Activated naive CD4-positive, alpha-beta T cell treated with anti-CD3 and anti-CD28 coated beads, Interleukin-2, amount 50 U/mL, for 72 hours (primary cell): Measurements from ENCODE around the gene MARCHF3. TPM values are rescaled to one million over a fixed set of nuclear protein-coding genes. Genes with fewer than 3 reads are reported as not detected.
"Not testable (repeated sequence)": the region's sequence is repeated elsewhere in the genome, so short reads cannot be mapped to it uniquely, and the experiment has no call there.

ENCODE experiments used
- ATAC-seq, 2 donors: fragments of 150-1000 bp; cut with Tn5 transposase; 2 replicates each; pipeline ENCODE4 v1.10.0; 2021; ENCODE audit warnings: mild to moderate bottlenecking in 2 of 2, moderate library complexity in 2 of 2
- DNase-seq, 2 donors: peaks; one replicate each; pipeline ENCODE4 v3.0.0; 2021 to 2022; ENCODE audit warnings: low spot score in 2 of 2
- H3K27ac Mint-ChIP-seq, 2 donors: one replicate each; pipeline ENCODE4 v1.8.0; 2022; ENCODE audit warnings: mild to moderate bottlenecking in 2 of 2, mixed read lengths in 2 of 2
- H3K36me3 Mint-ChIP-seq, 2 donors: one replicate each; pipeline ENCODE4 v1.8.0; 2022; ENCODE audit warnings: mixed read lengths in 2 of 2
- H3K9me3 Mint-ChIP-seq, 2 donors: one replicate each; pipeline ENCODE4 v1.8.0; 2022; ENCODE audit warnings: mixed read lengths in 2 of 2
- total RNA-seq, 2 donors: library from RNA; stranded (reverse); gene quantifications; one replicate each; pipeline ENCODE4 v1.2.3, GENCODE V29; 2022

The MARCHF3 gene
- total RNA-seq, 2 donors from 2014 or later = 4.8 to 10.5 TPM

- DNase-seq (no peak), ATAC-seq (no peak)
- no peak overlapping the region for H3K27ac Mint-ChIP-seq
Observed at GRCh38 chr5:126927429-126927828, 102.9 kb downstream of the MARCHF3 start.

GRCh38 chr5:126926187-126926586, 104.2 kb downstream of the MARCHF3 start:
- Mint-ChIP-seq H3K9me3 (no peaks in the 10 kb centered on the region), H3K27ac (no peak overlapping the region), H3K36me3 (no peaks in the 10 kb centered on the region)
- DNase-seq (no peak), ATAC-seq (no peak)

More at GRCh38 chr5:126927429-126927828, 102.9 kb downstream of the MARCHF3 start:
- no peaks in the 10 kb centered on the region for H3K36me3 Mint-ChIP-seq
- no peaks in the 10 kb centered on the region for H3K9me3 Mint-ChIP-seq

DNA sequence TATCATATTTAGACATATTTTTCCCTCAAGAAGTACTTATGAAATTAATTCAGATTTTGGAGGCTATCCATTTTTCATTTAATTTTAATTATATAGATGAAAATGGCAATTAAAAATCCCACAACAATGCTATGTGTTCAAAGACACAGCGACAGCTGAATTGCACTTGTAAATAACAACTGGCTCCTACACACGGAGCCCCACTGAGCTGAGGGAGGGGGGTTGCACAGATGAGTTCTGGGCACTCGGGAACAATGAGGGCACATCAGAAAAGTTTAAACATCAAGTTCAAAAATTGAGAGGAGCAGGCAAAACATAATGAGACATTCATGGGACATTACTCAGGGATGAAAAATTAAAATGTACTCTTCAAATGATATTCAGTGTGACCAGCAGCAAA, 104.9 kb downstream of the MARCHF3 start:
- no peaks in the 10 kb centered on the region for H3K9me3 Mint-ChIP-seq

DNA sequence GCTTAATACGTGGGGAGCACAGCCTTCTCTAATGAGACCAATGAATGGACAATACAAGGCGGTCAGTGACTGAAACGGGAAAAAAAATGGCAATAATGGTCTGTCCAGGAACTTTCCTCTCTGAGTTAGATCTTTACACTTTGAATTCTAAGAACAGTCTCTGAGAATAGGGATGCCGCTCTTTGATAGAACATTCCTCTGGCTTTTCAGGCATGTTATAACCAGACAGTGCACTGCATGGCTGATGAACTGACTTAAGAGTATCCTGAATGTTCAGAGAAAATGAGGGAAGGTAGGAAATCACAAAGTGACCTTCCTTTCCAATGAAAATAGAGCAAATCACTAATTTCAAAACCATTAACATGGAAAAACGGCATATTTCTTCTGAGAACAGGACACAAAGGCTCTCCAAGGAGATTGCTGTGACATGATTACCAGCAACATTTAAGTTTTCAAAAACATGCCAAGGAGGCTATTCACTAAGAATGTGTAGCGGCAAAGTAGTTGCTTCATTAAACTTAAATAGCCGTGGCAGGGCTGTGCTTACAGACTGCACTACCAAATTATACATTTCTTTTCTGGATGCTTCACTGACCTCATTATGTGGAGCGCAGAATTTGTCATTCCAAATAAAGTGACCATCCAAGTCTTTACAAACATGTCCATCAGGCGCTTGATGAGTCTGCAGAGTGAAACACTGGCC, 105.9 kb downstream of the MARCHF3 start:
- ATAC-seq (no peak), DNase-seq (no peak)
- Mint-ChIP-seq H3K27ac (no peak overlapping the region), H3K9me3 (no peaks in the 10 kb centered on the region), H3K36me3 (no peaks in the 10 kb centered on the region)

More for the DNA sequence above, 104.9 kb downstream of the MARCHF3 start:
- H3K27ac Mint-ChIP-seq = no peak overlapping the region
- DNase-seq (no peak), ATAC-seq (no peak)
- H3K36me3 Mint-ChIP-seq = no peaks in the 10 kb centered on the region

GRCh38 chr5:126921241-126922091, 108.9 kb downstream of the MARCHF3 start:
- no peaks in the 10 kb centered on the region for H3K9me3 Mint-ChIP-seq
- H3K36me3 Mint-ChIP-seq = no peaks in the 10 kb centered on the region
- no peak overlapping the region for H3K27ac Mint-ChIP-seq
- ATAC-seq (no peak), DNase-seq (no peak)

DNA sequence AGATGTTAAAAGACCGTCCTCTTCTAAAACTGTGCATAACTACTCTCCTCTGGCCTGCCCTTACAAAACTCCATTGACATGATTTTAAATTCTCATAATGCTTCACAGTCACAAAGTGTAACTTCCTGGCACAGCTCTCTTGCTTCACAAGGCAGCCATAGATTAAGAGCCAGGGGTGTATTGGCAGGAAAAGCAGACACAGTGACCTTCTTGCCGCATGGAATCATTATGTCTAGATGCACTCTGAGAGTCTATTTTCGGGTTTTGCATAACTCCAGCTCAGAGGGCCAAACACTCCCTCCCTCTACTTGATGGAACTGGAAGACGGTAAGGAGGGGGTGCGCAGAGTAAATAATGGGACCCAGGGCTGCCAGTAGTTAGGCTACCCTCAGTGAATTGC, 110.1 kb downstream of the MARCHF3 start:
- Mint-ChIP-seq H3K36me3 (no peaks in the 10 kb centered on the region), H3K27ac (no peak overlapping the region), H3K9me3 (no peaks in the 10 kb centered on the region)
- no peak for DNase-seq
- no peak for ATAC-seq

- peak overlapping the region in 1 of 2 donors; percentile 73 for H3K27ac Mint-ChIP-seq
- H3K36me3 Mint-ChIP-seq = no peaks in the 10 kb centered on the region
- ATAC-seq (no peak), DNase-seq (no peak)
- H3K9me3 Mint-ChIP-seq = no peaks in the 10 kb centered on the region
Observed at GRCh38 chr5:126919566-126919965, 110.8 kb downstream of the MARCHF3 start.

DNA sequence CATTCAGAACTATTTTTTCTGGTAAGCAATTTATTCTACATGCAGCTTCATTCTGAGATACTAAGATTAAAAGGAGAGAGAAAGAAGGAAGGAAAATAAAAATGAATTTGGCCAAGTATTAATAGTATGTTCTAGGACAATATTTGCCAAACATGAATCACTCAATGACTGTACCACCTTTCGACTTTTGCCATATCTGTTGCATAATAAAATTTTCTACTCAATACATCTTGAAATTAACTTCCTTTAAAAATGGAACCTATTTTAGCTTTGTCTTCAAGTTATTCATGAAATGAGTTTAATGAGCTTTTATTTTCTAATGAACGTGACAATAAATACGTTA, 111.8 kb downstream of the MARCHF3 start:
- no peaks in the 10 kb centered on the region for H3K36me3 Mint-ChIP-seq
- H3K9me3 Mint-ChIP-seq = no peaks in the 10 kb centered on the region
- DNase-seq (no peak), ATAC-seq (no peak)
- no peak overlapping the region for H3K27ac Mint-ChIP-seq

- H3K9me3 Mint-ChIP-seq = no peaks in the 10 kb centered on the region
- DNase-seq (no peak), ATAC-seq (no peak)
- H3K36me3 Mint-ChIP-seq = peaks cover 0 to 3% of the 10 kb centered on the region in 2 donors
- H3K27ac Mint-ChIP-seq = no peak overlapping the region
Observed at GRCh38 chr5:126917918-126918614, 112.3 kb downstream of the MARCHF3 start.

GRCh38 chr5:126915496-126915895, 114.9 kb downstream of the MARCHF3 start:
- Mint-ChIP-seq H3K27ac (no peak overlapping the region), H3K9me3 (peaks cover 5 to 7% of the 10 kb centered on the region in 2 donors), H3K36me3 (peaks cover 20 to 27% of the 10 kb centered on the region in 2 donors)
- no peak for DNase-seq
- peak; percentile 49 to 85 for ATAC-seq

DNA sequence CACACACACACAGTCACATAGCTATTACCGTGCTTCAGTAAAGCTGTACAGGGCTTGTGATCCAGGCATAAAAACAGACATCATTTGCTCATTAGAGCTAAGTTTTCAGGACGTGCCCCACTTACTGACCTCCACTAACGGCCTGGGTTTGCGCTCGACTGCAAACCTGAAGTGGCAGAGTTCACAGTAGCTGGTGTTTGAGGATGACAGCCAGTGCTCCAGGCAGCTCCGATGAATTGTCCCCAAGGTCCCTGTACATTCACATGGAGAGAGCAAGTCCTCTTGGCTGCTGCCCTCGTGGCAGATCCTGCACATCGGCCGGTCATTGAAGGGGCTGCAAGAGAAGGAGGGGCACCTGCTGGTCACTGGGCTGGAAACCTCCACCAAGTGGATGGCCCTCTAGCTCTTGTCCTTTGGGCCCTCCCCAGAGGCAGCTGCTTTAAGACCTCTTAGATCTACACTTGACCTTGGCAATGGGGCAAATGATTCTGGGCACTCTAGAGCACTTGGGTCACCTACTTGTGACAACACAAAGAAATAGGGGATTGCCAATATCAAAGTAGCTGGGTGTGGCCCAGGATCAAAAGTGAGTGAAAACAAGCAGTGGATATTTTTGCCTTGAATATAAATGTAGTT, 115.4 kb downstream of the MARCHF3 start:
- no peak overlapping the region for H3K27ac Mint-ChIP-seq
- ATAC-seq = peak in 1 of 2 donors; percentile 7
- peaks cover 26 to 33% of the 10 kb centered on the region in 2 donors for H3K36me3 Mint-ChIP-seq
- H3K9me3 Mint-ChIP-seq = peaks cover 8 to 13% of the 10 kb centered on the region in 2 donors
- DNase-seq = no peak

DNA sequence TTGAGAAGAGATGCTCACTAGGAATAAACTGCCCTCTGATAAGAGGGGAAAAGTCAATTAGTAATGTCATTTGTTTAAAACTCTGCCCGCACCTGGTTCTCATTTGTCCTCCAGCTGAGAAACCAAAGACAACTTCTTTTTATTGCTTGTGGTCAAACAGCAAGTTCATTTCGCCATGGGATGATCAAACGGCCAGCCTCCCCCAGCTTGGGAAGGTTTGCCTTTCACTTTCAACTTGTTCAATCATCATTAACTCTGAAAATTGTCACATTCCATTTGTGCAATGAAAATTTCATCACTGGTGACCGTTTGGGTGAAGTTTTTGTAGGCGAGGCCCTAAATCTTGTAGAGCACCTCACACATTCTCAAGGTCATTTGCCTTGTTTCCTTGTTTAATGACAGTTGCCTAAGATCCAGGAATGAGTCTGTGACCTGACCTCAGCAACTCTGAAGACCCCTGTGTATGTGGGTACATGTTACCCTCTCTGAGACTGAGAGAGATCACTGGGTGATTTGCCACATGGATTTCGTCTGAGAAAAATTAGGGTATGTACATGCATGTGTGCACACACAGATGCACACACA, 117.7 kb downstream of the MARCHF3 start:
- DNase-seq (no peak), ATAC-seq (no peak)
- Mint-ChIP-seq H3K36me3 (peaks cover 41 to 52% of the 10 kb centered on the region in 2 donors), H3K27ac (no peak overlapping the region), H3K9me3 (peaks cover 15 to 21% of the 10 kb centered on the region in 2 donors)

DNA sequence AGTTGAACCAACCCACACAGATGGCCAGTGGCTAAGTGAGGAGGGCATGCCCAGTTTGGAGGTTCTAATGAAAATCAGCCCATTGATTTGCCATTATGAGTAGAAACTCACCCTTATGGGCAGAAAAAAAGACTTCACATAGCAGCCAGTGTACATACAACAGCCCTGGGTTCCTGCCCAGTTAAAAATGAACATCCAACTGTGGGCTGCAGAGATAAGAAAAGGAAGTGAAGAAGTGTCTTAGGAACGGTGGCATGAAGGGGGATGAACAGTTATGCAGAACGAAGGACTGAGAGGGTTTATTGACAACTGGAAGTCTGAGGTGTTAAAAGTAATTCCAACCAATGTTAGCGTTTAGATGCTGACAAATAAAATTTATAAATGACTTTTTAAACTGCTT, 118.4 kb downstream of the MARCHF3 start:
- Mint-ChIP-seq H3K36me3 (peaks cover 41 to 52% of the 10 kb centered on the region in 2 donors), H3K27ac (peak overlapping the region; percentile 78 to 86), H3K9me3 (peaks cover 15 to 21% of the 10 kb centered on the region in 2 donors)
- DNase-seq = no peak
- ATAC-seq = no peak

DNA sequence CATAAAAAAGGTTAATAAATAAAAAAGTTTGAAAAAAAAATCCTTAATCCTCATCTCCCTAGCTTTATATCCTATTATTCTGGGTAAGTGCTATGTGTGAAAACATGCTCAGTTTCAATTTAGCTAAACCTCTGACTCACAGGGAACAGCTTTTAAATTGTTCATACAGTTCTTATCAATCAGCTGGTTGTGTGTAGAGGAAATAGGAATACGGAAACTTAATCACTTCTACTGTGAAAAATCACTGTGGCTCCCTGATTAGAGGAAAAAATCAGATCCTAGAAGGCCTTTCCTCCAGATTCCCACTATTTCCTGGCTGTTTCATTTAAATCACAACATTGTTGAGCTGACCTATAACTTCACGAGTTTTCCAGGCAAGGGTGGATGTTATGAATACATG, 120.5 kb downstream of the MARCHF3 start:
- no peak for DNase-seq
- ATAC-seq = peak; percentile 57 to 73
- peak overlapping the region; percentile 74 to 82 for H3K27ac Mint-ChIP-seq
- H3K9me3 Mint-ChIP-seq = peaks cover 15 to 21% of the 10 kb centered on the region in 2 donors
- H3K36me3 Mint-ChIP-seq = peaks cover 41 to 52% of the 10 kb centered on the region in 2 donors

GRCh38 chr5:126904407-126904806, 126.0 kb downstream of the MARCHF3 start:
- not testable (repeated sequence) for H3K9me3 Mint-ChIP-seq, H3K27ac Mint-ChIP-seq, ATAC-seq, DNase-seq
- peaks cover 13 to 14% of the 10 kb centered on the region in 2 donors for H3K36me3 Mint-ChIP-seq

DNA sequence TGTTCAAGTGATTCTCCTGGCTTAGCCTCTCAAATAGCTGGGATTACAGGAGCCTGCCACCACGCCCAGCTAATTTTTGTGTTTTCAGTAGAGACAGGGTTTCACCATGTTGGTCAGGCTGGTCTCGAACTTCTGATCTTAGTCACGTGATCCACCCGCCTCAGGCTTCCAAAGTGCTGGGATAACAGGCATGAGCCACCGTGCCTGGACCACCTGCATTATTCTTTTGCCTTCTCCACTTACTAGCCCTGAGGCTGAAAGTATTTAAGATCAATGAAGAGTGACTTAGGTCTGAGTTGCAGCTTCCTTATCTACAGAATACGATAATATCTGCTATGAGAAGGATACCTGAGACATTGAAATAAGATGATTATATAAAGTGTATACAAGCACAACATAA, 129.6 kb downstream of the MARCHF3 start:
- H3K36me3 Mint-ChIP-seq = peaks cover 0 to under 1% of the 10 kb centered on the region in 2 donors
- H3K9me3 Mint-ChIP-seq = no peaks in the 10 kb centered on the region
- no peak for DNase-seq
- no peak overlapping the region for H3K27ac Mint-ChIP-seq
- ATAC-seq = no peak
